Central memory CD8-positive, alpha-beta T cell (primary cell): ENCODE results near the gene CHN2.

Experiments
- ATAC-seq: fragments of 150-1000 bp; cut with Tn5 transposase; replicated peaks from 2 replicates; pipeline ENCODE4 v1.10.0; 2022; ENCODE audit warnings: mild to moderate bottlenecking, moderate FRiP score, moderate number of reproducible peaks; ENCODE audit not compliant: poor library complexity, severe bottlenecking; ENCODE audit errors: extremely low read depth
- DNase-seq, 2 donors: peaks; one replicate each; pipeline ENCODE4 v3.0.0; 2021; ENCODE audit warnings: low spot score in 2 of 2
- H3K27ac Mint-ChIP-seq: one replicate; pipeline ENCODE4 v1.8.0; 2022; ENCODE audit warnings: low read depth, mild to moderate bottlenecking, moderate library complexity, mixed read lengths
- H3K27me3 Mint-ChIP-seq: one replicate; pipeline ENCODE4 v1.8.0; 2022; ENCODE audit warnings: mixed read lengths
- H3K36me3 Mint-ChIP-seq: one replicate; pipeline ENCODE4 v1.8.0; 2022; ENCODE audit warnings: mild to moderate bottlenecking, moderate library complexity, mixed read lengths; ENCODE audit not compliant: insufficient read depth
- H3K4me1 Mint-ChIP-seq: one replicate; pipeline ENCODE4 v1.8.0; 2022; ENCODE audit warnings: mixed read lengths
- H3K4me3 Mint-ChIP-seq: one replicate; pipeline ENCODE4 v1.8.0; 2022; ENCODE audit warnings: mild to moderate bottlenecking, moderate library complexity, mixed read lengths
- H3K9me3 Mint-ChIP-seq: one replicate; pipeline ENCODE4 v1.8.0; 2022; ENCODE audit warnings: mixed read lengths

Gene CHN2

DNA sequence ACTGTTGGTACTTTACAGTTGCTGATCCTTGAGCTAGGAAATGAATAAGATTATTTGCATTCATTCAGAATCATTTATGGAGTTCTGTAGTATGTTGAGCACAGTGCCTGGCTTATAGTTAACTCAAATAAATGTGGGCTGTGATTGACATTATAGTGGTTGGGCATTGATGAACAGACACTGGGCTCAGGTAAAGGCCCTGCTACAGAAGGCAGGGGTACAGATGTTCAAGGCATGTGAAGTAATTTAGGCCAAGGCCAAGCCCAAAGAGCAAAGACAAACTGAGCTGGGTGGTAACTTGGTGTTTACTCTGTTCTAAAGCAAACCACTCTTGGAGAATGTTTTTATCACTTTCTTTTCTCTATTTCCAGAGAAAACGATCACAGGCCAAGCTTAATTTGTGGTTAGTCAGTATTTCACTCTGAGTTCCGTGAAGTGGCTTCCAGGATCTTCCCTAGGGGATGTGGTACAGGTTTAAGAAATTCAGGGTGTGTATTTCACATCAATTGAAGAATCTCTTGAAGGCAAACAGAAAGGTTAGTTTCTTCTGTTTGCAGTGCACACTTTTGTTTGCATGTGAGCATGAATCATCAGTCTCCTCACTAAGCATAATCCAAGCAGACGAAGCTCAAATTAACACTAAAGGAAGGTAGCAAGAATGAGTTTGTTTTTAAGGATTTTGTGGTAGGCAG, 255.1 kb downstream of the CHN2 start:
- H3K27me3 Mint-ChIP-seq: no peaks in the 10 kb centered on the region
- peaks cover 2% of the 10 kb centered on the region for H3K36me3 Mint-ChIP-seq
- H3K9me3 Mint-ChIP-seq: no peaks in the 10 kb centered on the region
- no peak for DNase-seq
- no peak for ATAC-seq
- no peak overlapping the region for H3K4me3 Mint-ChIP-seq
- no peaks in the 10 kb centered on the region for H3K4me1 Mint-ChIP-seq
- no peak overlapping the region for H3K27ac Mint-ChIP-seq

DNA sequence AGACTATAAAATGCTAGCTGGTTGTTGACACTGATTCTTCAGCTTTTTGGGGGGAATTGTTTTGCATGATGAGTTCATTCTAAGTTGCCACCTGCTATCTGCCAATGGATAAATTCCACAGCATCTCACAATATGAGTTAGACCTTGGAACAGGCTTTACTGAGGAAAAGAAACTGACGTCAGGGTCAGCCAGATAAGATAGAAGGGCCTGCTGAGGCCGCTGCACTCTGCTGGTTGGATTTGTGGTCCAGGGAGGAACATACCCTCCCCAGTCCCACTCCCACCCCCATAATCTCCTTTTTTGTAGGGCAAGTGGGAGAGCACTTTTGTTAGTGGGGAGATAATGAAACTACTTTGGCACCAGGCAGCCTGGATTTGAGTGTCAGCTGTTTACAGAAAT, 258.4 kb downstream of the CHN2 start:
- Mint-ChIP-seq H3K9me3 (no peaks in the 10 kb centered on the region), H3K4me1 (no peaks in the 10 kb centered on the region), H3K4me3 (no peak overlapping the region), H3K27ac (no peak overlapping the region), H3K36me3 (no peaks in the 10 kb centered on the region), H3K27me3 (no peaks in the 10 kb centered on the region)
- ATAC-seq (no peak), DNase-seq (no peak)

DNA sequence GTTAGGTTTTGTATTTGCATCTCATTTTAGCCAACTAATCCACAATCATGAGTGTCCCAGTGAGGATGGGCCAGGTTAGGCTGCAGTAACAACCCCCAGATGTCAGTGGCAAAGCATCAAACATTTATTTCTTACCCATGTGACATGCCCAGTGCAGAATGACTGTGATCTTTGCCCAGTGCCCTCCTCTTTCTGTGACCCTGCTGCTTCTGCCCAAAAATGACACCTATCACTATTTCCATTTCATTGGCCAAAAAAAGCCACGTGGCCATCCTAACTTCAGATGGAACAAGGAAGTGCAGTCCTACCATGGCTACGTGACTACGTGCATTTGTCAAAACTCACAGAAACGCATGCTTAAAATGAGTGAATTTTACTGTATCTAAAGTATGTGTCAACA, 259.9 kb downstream of the CHN2 start:
- H3K4me1 Mint-ChIP-seq: no peaks in the 10 kb centered on the region
- no peak overlapping the region for H3K27ac Mint-ChIP-seq
- H3K27me3 Mint-ChIP-seq: no peaks in the 10 kb centered on the region
- no peak for ATAC-seq
- no peaks in the 10 kb centered on the region for H3K9me3 Mint-ChIP-seq
- no peak for DNase-seq
- no peak overlapping the region for H3K4me3 Mint-ChIP-seq
- H3K36me3 Mint-ChIP-seq: no peaks in the 10 kb centered on the region

DNA sequence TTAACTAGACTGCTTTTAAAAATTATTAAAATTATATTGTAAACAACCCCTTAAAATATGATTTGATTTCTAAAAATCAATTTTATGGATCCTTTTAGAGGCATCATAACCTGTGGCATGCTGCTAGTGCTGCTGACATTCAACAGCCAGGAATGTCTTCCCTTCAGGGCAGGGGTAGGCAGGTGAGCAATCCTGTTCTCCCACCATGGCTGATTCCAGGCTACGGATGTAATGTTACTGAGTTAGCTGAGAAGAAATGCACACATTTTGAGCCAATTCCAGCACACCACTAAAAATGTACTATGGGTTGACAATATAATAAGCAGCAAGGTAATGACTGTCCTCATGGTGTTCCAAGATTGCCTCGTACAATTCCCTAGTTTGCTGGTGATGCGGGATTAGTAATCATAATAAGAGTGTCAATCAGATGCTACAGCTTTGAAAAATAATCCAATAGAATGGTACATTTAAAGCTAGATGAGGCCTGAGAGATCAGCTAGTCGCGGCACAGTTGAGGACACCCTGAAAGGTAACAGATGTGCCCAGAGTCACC, 260.4 kb downstream of the CHN2 start:
- Mint-ChIP-seq H3K36me3 (no peaks in the 10 kb centered on the region), H3K27me3 (no peaks in the 10 kb centered on the region), H3K4me1 (no peaks in the 10 kb centered on the region), H3K27ac (no peak overlapping the region), H3K9me3 (no peaks in the 10 kb centered on the region), H3K4me3 (no peak overlapping the region)
- DNase-seq (no peak), ATAC-seq (no peak)

DNA sequence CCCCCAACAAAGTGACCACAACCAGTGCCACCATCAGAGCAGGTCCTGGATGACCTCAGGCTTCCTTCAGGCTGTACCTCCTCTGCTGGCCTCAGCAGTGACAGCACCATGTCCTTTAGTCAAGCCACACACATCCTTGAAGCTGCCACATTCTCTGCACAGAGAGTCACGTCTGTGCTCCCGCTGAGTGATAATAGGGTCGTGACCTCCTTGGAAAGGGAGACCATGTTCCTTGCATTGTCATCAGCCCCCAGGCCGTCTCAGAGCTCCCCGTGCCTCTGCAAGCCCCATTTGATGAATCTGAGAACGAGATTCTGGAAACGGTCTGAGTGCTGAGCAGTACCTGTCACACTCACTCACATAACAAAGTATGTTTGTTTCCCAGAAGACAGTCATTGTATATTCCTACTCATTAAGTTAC, 262.6 kb downstream of the CHN2 start:
- H3K4me3 Mint-ChIP-seq: no peak overlapping the region
- no peak overlapping the region for H3K27ac Mint-ChIP-seq
- DNase-seq (no peak), ATAC-seq (no peak)
- no peaks in the 10 kb centered on the region for H3K4me1 Mint-ChIP-seq
- no peaks in the 10 kb centered on the region for H3K27me3 Mint-ChIP-seq
- H3K9me3 Mint-ChIP-seq: no peaks in the 10 kb centered on the region
- no peaks in the 10 kb centered on the region for H3K36me3 Mint-ChIP-seq

DNA sequence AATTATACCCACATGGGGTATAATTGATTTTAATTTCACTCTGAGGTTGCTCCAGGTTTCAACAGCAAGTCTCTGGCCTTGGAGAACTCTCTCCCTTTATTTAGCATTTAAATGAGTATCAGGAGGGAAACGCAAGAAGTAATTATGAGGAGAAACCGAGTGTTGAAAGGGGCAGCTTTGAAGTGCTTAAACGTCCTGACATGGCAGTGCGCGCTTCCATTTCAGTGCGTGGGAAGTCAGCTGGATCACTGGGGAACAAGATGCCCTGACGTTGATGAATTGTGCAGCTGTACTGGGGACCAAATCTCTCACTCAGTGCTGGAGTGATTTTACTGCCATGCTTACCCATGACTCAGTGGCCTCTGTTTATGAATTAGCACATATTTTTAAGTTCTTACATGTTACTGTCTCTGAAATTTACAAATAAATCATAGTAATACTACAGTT, 263.0 kb downstream of the CHN2 start:
- Mint-ChIP-seq H3K27me3 (no peaks in the 10 kb centered on the region), H3K36me3 (no peaks in the 10 kb centered on the region), H3K4me1 (no peaks in the 10 kb centered on the region), H3K27ac (no peak overlapping the region), H3K9me3 (no peaks in the 10 kb centered on the region), H3K4me3 (no peak overlapping the region)
- ATAC-seq (no peak), DNase-seq (no peak)

DNA sequence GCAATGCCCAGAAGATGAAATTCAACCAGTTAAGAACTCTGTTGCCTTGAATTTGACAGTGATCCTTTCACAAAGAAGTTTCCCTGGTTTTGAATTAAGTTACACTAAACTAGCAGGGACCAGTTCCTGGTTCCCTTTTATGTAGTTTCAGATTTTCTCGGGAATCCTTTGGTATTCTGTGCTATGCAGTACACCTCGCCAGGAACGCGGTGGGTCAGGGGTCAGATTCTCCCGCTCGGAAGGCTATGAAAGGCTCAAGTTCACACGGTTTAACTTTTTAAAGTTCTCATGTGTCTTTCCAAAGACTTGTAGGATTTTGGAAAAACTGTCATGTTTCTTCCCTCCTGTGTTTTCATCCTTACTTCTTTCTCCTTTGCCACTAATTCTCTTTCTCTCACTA, 264.4 kb downstream of the CHN2 start:
- Mint-ChIP-seq H3K4me1 (no peaks in the 10 kb centered on the region), H3K27me3 (no peaks in the 10 kb centered on the region), H3K36me3 (no peaks in the 10 kb centered on the region), H3K4me3 (no peak overlapping the region), H3K9me3 (no peaks in the 10 kb centered on the region), H3K27ac (no peak overlapping the region)
- ATAC-seq (no peak), DNase-seq (no peak)

DNA sequence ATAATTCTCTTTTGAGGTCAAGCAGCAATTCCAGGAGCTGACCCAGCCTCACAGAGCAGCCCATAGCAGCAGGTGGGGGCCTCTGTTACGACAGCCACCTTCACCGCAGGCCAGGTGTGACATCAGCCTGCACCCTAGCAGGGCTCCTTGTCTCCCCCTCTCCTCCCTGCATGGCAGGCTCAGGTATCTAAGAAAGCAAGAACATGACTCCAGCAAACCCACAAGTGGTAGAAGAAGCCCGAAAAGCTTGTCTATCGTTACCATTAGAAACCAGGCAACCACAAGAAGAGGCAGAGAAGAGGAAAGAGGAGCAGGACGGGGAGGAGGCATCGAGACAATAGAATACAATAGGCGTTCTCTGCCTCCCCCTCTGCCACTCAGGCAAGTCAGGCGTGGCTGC, 265.0 kb downstream of the CHN2 start:
- H3K4me1 Mint-ChIP-seq: no peaks in the 10 kb centered on the region
- ATAC-seq: no peak

DNA sequence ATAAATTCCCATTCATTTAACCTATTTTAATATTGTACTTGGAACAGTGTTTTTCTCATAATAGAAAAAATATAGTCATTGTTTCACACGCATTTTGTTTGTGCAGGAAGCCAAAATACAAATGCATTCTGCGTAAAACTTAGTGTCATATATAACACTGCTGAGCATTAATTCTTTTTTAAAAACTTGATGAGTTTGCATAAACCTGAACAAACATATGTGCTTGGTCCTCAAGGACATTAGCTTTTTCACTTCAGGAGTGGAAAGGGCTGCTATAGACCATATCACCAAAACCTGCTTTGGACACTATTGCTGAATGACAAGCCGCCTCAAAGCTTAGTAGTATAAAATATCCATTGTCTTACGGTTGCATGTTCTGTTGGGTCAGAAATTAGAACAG, 267.4 kb downstream of the CHN2 start:
- ATAC-seq (no peak), DNase-seq (no peak)
- H3K4me3 Mint-ChIP-seq: no peak overlapping the region
- no peaks in the 10 kb centered on the region for H3K9me3 Mint-ChIP-seq
- no peak overlapping the region for H3K27ac Mint-ChIP-seq
- no peaks in the 10 kb centered on the region for H3K36me3 Mint-ChIP-seq
- H3K4me1 Mint-ChIP-seq: no peaks in the 10 kb centered on the region
- H3K27me3 Mint-ChIP-seq: no peaks in the 10 kb centered on the region

More for the DNA sequence above, 265.0 kb downstream of the CHN2 start:
- DNase-seq: no peak
- H3K27ac Mint-ChIP-seq: no peak overlapping the region
- no peak overlapping the region for H3K4me3 Mint-ChIP-seq
- no peaks in the 10 kb centered on the region for H3K27me3 Mint-ChIP-seq
- H3K9me3 Mint-ChIP-seq: no peaks in the 10 kb centered on the region
- H3K36me3 Mint-ChIP-seq: no peaks in the 10 kb centered on the region

DNA sequence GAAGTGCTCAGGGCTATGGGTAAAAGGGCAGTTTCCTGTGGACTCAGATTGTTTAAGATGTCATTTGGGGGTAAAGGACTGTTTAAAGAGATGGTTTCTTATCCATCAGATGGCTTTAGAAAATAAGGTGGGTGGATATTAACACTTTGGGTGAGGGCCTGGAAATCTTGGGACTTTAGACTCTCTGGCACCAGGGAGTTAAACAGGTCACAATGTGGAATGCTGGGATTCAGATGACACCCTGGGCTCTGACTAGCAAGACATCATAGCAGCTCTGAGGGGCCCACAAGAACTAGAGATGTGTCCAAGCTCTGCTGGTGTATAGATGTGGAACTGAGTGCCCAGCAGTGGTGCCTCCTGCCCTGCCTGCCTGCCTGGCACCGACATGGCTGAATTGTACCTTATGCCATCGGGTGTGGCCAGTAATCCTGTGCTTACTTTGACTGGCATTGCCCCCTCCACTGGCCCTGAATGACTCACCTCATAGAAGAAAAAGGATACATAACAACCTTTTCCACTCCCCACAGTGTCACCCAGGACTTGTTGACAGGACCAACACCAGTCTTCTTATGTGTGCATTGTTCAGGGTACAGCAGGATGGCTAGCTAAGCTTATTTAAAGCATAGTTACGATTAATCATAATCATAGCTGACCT, 269.1 kb downstream of the CHN2 start:
- Mint-ChIP-seq H3K4me1 (no peaks in the 10 kb centered on the region), H3K27ac (no peak overlapping the region)
- ATAC-seq: no peak

DNA sequence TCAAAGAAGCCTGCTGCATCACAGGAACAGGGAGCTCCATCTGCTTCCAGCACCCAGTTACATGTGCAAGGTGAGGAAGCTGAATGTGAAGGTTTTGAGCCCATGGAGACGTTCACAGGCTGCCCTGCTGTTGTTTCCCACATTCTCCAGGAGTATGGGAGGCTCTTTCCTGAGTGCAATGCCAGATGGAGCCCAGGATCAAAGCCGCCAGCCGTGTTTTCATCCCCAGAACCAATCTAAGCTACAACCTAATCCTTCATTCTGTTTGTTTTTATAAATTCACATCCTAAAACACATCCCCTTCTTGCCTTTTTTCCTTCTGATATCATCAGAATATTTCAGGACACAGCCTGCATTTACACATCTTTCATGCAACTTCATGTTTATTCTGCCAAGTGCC, 270.2 kb downstream of the CHN2 start:
- no peak overlapping the region for H3K27ac Mint-ChIP-seq
- no peaks in the 10 kb centered on the region for H3K9me3 Mint-ChIP-seq
- H3K4me3 Mint-ChIP-seq: no peak overlapping the region
- no peaks in the 10 kb centered on the region for H3K4me1 Mint-ChIP-seq
- no peaks in the 10 kb centered on the region for H3K36me3 Mint-ChIP-seq
- DNase-seq (no peak), ATAC-seq (no peak)
- no peaks in the 10 kb centered on the region for H3K27me3 Mint-ChIP-seq

More for the DNA sequence above, 269.1 kb downstream of the CHN2 start:
- Mint-ChIP-seq H3K9me3 (no peaks in the 10 kb centered on the region), H3K27me3 (no peaks in the 10 kb centered on the region), H3K4me3 (no peak overlapping the region), H3K36me3 (no peaks in the 10 kb centered on the region)
- DNase-seq: no peak

DNA sequence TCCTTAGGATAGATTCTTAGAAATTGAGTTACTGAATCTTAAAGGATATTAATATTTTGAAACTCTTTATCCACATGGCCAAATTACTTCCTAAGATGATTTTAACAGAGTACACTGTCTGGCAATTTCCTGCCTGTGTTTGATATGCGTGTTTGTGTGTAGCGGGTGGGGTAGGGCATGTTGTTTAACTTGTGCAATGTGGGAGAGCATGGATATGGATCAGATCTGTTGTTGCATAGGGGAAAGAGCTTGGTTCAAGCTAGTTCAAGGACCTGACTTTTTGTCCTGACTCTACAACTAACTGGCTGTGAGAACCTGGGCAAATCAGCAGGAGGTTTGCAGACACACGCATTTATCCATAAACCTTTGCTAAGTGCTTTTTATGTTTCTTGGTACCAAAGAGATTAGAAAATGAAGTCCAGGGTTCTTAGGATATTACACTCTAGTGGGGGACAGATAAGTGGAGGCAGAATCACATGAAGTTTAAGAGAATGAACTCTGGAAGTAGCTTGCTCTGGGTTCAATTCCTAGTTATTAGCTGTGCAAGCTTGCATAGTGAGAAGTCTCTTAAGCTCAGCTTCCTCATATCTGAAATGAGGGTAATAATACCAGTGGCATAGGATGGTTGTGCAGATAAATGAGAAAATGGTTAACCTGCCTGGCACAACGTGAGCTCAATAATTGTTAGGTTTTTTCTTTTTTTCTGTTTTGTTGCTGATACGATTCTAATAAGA, 272.8 kb downstream of the CHN2 start:
- Mint-ChIP-seq H3K27me3 (no peaks in the 10 kb centered on the region), H3K4me3 (no peak overlapping the region), H3K9me3 (no peaks in the 10 kb centered on the region), H3K27ac (no peak overlapping the region), H3K36me3 (no peaks in the 10 kb centered on the region), H3K4me1 (no peaks in the 10 kb centered on the region)
- ATAC-seq (no peak), DNase-seq (no peak)

DNA sequence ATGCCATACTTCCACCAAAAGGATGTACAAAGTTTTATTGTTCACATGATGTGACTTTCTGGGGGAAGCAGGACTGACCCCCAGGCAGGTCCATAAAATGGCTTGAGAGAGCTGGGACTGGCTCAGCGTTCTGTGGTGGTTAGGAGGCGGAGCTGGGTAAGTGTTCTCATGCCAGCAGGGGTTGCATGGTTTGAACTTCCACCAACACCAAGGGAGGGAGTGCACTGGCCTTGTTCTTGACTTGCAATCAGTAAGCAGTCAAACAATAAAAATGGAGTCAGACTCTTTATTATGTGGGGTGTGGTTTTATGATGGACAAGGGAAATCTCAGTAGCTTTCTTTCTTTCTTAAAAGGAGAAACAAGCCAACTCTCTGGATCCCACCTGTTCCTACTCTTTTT, 273.6 kb downstream of the CHN2 start:
- no peak for DNase-seq
- ATAC-seq: no peak
- no peak overlapping the region for H3K27ac Mint-ChIP-seq
- H3K4me3 Mint-ChIP-seq: no peak overlapping the region
- H3K4me1 Mint-ChIP-seq: no peaks in the 10 kb centered on the region
- H3K27me3 Mint-ChIP-seq: no peaks in the 10 kb centered on the region
- H3K36me3 Mint-ChIP-seq: no peaks in the 10 kb centered on the region
- H3K9me3 Mint-ChIP-seq: no peaks in the 10 kb centered on the region
